ENCODE results near the gene CLMP.
A peak's percentile ranks its signal among the peaks of the same experiment; 100 is the strongest.
"Not testable (repeated sequence)": the region's sequence is repeated elsewhere in the genome, so short reads cannot be mapped to it uniquely, and the experiment has no call there.

The CLMP gene

DNA sequence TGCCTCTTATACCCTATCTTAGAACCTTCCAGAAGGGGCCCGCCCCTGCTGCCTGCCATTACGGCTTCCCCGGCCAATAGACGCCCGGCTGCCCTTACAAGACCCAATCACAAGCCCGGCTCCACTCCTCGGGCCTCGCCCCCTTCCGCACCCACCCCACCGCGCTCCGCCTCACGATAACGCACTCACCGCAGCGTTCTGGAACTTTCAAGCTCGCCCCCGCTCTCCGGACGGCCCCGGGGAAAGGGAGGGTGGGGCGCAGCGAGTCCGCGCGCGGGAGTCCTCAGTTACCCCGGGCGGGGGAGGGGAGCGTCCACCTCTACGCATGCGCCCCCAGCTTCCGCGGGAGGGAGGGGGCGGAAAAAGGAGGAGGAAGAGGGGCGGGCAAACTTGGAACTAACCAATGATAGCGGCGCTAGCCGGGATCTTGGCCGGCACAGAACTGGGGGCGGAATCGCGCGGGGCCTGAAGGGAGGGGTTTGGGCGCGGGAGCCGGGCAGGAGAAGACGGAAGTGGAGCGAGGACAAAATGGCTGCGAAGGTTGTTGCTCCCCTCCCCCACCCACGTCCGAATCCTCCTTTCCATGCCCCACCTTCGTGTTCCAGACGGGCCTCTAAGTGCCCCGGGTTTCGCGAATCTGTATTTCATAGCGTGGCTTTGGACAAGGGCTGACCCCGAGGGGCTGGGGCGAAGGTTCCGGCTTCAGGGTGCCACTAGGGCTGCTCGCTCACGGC, 132.7 kb downstream of the CLMP start:
- Mint-ChIP-seq H3K36me3 (ENCODE audit: low read depth) (peaks cover 61% of the 10 kb centered on the region), H3K4me3 (peak overlapping the region; percentile 90), H3K9me3 (no peaks in the 10 kb centered on the region), H3K4me1 (ENCODE audit: low read depth) (peaks cover 70% of the 10 kb centered on the region), H3K27me3 (no peaks in the 10 kb centered on the region), H3K27ac (peak overlapping the region; percentile 96)

DNA sequence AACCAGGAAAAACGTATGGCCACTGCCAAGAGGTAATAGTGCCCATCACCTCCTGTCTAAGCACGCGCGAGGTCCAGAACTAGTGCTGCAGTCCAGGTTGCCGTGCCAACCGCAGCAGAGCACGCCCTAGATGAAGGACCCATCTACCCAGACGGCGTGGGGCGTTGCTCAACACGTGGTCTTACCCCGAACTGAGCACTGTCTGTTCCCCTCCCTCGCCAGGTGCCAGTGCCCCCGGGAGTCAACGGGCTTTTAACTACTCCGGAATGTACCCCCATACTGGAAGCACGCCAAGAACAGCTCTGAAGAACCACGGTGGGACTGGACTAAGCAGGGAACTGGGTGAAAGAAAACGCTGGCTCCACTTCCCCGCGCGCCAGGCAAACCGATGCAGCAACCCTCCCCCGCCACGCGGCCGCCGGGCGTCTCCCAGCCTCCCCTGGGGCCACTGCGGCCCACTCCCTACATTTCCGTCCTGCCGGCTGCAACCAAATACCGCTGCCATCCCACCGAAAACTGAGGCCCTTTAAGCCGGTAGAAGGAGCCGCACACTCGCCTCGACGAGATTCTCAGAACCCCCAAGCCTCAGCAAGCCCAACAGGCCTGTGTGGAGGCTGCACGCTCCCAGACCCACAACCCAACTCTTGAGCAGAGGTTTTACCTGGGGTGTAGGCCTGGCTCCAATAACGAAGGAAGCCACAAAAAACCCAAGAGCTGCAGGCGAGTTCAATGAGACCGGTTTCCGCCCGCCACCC, 133.5 kb downstream of the CLMP start, which contains the start of gene HSPA8:
TSS of gene HSPA8 (minus strand) at position 734 of the 755 bp plus-strand sequence. CDS start 812 bp downstream, outside the sequence.
- peak within 1 kb of the TSS; percentile 90 for H3K4me3 Mint-ChIP-seq
- H3K36me3 Mint-ChIP-seq (ENCODE audit: low read depth), result peaks cover 69% of the 10 kb centered on the region
- peak within 1 kb of the TSS; percentile 96 for H3K27ac Mint-ChIP-seq
- no peaks in the 10 kb centered on the region for H3K9me3 Mint-ChIP-seq
- no peaks in the 10 kb centered on the region for H3K27me3 Mint-ChIP-seq
- peaks cover 78% of the 10 kb centered on the region for H3K4me1 Mint-ChIP-seq (ENCODE audit: low read depth)

DNA sequence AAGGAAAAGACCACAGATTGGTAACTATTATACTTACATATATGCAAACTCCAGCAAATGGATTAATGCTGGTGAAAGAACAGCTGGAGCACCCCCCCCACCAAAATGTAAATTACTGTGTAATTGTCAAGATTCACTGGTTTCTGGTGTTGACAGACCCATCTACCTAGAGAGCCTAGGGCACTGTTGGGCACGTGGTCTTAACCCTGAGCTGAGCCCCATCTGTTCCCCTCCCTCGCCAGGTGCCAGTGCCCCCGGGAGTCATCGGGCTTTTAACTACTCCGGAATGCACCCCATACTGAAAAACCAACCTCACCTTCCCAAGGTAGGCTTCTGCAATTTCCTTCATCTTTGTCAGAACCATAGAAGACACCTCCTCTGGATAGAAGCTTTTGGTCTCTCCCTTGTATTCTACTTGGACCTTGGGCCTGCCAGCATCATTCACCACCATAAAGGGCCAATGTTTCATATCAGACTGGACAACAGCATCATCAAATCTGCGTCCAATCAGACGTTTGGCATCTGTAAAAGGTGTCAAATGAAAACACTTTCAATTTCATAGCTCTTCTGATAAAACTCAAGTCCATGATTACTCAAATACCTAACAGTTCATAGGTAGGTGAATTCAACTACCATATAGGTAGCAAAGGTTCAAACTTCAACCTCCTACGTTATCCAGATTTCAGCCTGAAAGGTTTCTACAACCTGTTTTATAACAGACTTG, 134.6 kb downstream of the CLMP start:
- H3K4me3 Mint-ChIP-seq, result peak overlapping the region; percentile 90
- H3K9me3 Mint-ChIP-seq, result no peaks in the 10 kb centered on the region
- no peaks in the 10 kb centered on the region for H3K27me3 Mint-ChIP-seq
- H3K4me1 Mint-ChIP-seq (ENCODE audit: low read depth), result peaks cover 77% of the 10 kb centered on the region
- peaks cover 80% of the 10 kb centered on the region for H3K36me3 Mint-ChIP-seq (ENCODE audit: low read depth)
- peak overlapping the region; percentile 96 for H3K27ac Mint-ChIP-seq

DNA sequence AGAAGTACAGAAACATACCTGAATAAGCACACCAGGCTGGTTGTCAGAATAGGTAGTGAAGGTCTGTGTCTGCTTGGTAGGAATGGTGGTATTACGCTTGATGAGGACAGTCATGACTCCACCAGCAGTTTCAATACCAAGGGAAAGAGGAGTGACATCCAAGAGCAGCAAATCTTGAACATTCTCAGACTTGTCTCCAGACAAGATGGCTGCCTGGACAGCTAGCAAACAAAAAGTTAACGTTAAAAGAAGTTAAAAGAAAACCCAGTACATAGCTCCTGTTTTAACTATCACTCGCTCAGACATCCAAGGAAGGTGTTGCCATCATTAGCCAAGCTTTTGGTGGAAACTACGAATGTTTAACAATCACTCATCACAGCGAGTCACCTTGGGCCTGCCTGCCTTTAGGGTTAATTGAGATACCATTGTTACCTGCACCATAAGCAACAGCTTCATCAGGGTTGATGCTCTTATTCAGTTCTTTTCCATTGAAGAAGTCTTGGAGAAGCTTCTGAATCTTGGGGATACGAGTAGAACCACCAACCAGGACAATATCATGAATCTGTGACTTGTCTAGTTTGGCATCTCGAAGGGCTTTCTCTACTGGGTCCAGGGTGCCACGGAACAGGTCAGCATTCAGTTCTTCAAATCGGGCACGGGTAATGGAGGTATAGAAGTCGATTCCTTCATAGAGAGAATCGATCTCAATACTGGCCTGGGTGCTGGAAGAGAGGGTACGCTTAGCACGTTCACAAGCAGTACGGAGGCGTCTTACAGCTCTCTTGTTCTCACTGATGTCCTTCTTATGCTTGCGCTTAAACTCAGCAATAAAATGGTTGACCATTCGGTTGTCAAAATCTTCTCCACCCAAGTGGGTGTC, 135.8 kb downstream of the CLMP start:
- H3K27me3 Mint-ChIP-seq, H3K9me3 Mint-ChIP-seq: not testable (repeated sequence)
- H3K4me3 Mint-ChIP-seq, result peak overlapping the region; percentile 90
- peaks cover 75% of the 10 kb centered on the region for H3K4me1 Mint-ChIP-seq (ENCODE audit: low read depth)
- peak overlapping the region; percentile 96 for H3K27ac Mint-ChIP-seq
- peaks cover 83% of the 10 kb centered on the region for H3K36me3 Mint-ChIP-seq (ENCODE audit: low read depth)

DNA sequence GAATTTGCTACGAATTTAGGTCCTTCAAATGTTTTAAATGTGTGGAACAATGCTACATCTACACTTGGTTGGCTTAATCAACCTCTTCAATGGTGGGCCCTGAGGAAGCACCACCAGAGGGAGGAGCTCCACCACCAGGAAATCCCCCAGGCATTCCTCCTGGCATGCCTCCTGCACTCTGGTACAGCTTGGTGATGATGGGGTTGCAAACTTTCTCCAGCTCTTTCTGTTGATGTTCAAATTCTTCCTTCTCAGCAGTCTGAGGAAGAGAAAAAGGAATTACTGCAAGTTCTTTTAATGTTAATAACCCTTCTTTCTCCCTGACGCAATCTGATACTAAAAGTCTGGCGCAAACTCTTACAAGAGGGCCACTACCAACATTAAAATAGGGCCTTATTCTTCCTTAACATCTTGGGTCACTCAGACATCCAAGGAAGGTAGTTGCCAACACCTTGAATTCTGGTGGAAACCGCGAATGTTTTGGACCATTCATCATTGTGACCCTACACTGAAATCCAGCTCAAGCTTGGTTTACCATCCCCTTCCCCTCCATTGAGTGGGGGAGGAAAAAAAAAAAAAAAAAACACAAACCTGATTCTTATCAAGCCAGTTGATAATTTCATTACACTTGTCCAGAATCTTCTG, 137.3 kb downstream of the CLMP start:
- no peaks in the 10 kb centered on the region for H3K27me3 Mint-ChIP-seq
- peak overlapping the region; percentile 96 for H3K27ac Mint-ChIP-seq
- peaks cover 84% of the 10 kb centered on the region for H3K36me3 Mint-ChIP-seq (ENCODE audit: low read depth)
- peak overlapping the region; percentile 90 for H3K4me3 Mint-ChIP-seq
- H3K9me3 Mint-ChIP-seq, result no peaks in the 10 kb centered on the region
- peaks cover 72% of the 10 kb centered on the region for H3K4me1 Mint-ChIP-seq (ENCODE audit: low read depth)

DNA sequence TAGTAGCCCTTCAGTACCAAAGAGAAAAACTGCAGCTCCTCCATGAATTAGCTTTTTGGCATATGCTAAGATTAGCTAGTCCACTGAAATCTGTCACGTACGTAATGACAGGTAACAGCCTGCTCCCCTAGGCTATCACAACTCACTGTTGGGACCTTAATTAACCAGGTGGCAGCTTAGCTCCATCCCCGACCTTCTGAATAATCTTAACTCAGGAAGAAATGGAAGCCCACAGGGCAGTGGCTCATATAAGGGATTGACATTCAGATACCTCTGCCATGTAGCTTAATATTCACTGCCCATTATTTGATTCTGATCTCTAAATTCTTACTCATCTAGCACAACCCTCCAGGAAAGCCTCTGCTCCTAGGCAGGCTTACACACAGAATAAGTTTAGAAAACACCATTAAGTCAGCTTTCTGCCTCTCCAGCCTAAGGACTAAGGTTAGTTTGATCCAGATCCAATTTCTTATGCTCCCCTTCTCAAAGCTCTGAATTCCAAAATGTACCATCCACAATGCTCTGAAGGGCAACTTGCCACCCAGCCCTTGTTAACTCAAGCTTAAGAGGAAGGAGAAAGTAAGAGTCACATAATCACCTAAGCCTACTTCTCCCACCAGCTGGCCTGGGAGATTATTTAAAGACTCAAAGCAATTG, 138.1 kb downstream of the CLMP start:
- peak overlapping the region; percentile 90 for H3K4me3 Mint-ChIP-seq
- H3K4me1 Mint-ChIP-seq (ENCODE audit: low read depth), result peaks cover 72% of the 10 kb centered on the region
- no peaks in the 10 kb centered on the region for H3K27me3 Mint-ChIP-seq
- H3K36me3 Mint-ChIP-seq (ENCODE audit: low read depth), result peaks cover 83% of the 10 kb centered on the region
- peak overlapping the region; percentile 96 for H3K27ac Mint-ChIP-seq
- no peaks in the 10 kb centered on the region for H3K9me3 Mint-ChIP-seq

DNA sequence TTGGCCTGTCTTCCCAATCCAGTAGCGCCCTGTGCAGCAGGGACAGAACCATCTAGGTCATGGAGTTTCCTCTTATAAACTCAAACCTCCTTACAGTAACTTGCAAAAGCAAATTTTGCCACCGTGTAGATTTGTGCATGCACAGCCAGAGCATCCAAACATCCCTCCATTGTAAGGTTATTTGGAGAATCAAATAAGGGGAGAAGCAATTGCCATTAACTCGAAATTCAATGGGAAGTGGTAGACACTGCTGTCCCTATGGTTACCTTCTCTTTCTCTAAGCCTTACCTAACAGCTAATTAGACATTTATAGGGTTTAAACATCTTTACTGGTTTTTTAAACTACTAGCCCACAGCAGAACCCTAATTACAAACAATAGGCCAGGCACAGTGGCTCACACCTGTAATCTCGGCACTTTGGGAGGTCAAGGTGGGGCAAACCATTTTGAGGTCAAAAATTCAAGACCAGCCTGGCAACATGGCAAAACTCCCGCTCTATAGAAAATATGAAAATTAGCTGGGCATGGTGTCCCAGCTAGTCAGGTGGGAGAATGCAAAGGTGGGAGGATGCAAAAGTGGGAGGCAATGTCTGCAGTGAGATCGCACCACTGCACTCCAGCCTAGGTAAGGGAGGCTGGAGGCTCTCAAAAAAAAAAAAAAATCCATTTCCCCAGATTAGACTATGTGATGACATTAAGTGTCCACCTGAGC, 139.7 kb downstream of the CLMP start:
- Mint-ChIP-seq H3K27me3 (no peaks in the 10 kb centered on the region), H3K27ac (peak overlapping the region; percentile 96), H3K9me3 (no peaks in the 10 kb centered on the region), H3K36me3 (ENCODE audit: low read depth) (peaks cover 67% of the 10 kb centered on the region), H3K4me1 (ENCODE audit: low read depth) (peaks cover 62% of the 10 kb centered on the region), H3K4me3 (peak overlapping the region; percentile 90)

DNA sequence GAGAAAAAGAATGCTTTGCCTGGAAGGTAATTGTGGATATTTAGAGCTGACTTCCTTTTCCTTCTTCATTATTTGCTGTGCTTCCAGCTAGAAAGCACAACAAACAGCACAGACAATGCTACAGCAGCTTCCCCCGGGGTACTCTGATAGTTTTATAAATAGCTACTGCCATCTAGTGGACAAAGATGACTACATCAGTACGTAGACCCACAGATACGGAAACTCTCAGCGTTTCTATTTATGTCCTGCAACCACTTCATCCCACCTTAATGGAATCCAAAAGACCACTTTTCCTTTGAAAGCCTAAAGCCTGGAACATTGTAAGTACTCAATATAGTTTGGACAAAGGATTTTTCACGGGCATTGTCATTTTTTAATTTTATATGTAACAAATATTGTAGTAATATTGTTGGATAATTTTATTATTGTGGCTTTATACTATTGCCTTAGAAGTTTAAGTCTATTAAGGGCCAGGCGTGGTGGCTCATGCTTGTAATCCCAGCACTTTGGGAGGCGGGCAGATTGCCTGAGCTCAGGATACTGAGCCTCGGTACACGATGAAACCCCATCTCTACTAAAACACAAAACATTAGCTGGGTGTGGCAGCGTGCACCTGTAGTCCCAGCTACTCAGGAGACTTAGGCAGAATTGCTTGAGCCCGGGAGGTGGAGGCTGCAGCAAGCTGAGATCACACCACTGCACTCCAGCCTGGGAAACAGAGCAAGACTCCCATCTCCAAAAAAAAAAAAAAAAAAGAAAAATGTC, 140.6 kb downstream of the CLMP start:
- Mint-ChIP-seq H3K36me3 (ENCODE audit: low read depth) (peaks cover 58% of the 10 kb centered on the region), H3K27ac (peak overlapping the region; percentile 63), H3K9me3 (no peaks in the 10 kb centered on the region), H3K4me3 (peak overlapping the region; percentile 35), H3K4me1 (ENCODE audit: low read depth) (peaks cover 53% of the 10 kb centered on the region), H3K27me3 (no peaks in the 10 kb centered on the region)

DNA sequence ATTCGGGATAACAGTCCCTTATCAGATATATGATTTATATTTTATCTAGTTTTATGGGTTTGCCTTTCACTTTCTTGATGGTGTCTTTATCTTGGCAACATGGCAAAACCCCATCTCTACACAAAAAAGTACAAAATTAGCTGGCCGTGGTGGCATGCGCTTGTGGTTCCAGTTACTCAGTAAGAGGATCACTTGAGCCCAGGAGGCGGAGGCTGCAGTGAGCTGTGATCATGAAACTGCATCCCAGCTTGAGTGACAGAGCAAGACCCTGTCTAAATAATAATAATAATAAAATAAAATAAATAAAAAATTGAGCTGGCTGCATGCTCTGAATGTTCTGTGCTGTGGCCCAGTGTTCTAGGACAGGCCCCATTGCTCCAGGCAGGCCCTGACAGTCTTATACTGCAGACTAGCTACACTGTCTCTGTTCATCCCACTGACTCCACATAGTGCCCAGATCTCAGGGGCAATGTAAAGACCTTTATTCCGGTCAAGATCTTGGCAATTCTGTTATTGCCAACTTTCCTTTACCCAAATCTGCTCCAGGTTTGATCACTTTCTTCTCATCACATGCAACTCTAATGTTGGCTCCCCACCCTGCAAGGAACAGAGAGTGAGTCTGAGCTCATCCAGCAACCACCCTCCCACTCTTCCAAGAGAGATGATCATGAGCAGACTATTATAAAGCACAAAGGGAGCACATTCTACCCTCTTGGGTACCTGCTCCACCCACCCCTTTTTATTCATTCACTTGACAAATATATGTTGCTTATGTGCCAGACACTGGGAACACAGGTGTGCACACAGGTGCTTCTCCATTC, 141.9 kb downstream of the CLMP start:
- H3K4me3 Mint-ChIP-seq, result no peak overlapping the region
- H3K36me3 Mint-ChIP-seq (ENCODE audit: low read depth), result peaks cover 45% of the 10 kb centered on the region
- H3K9me3 Mint-ChIP-seq, result no peaks in the 10 kb centered on the region
- H3K27ac Mint-ChIP-seq, result peak overlapping the region; percentile 33
- peaks cover 39% of the 10 kb centered on the region for H3K4me1 Mint-ChIP-seq (ENCODE audit: low read depth)
- H3K27me3 Mint-ChIP-seq, result no peaks in the 10 kb centered on the region

DNA sequence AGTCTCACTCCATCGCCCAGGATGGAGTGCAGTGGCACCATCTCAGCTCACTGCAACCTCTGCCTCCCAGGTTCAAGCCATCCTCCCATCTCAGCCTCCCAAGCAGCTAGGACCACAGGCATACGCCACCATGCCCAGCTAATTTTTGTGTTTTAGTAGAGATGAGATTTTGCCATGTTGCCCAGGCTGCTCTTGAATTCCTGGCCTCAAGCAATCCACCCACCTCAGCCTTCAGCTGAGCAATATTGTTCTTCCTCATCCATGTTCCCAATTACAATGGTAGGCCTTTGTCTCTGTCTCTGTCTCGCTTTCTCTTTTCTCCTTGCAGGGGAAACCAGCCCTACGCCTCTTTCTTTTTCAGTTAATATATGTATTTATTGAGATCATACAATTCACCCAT, 143.4 kb downstream of the CLMP start:
- no peak overlapping the region for H3K4me3 Mint-ChIP-seq
- H3K27ac Mint-ChIP-seq, result no peak overlapping the region
- peaks cover 30% of the 10 kb centered on the region for H3K36me3 Mint-ChIP-seq (ENCODE audit: low read depth)
- no peaks in the 10 kb centered on the region for H3K9me3 Mint-ChIP-seq
- H3K27me3 Mint-ChIP-seq, result no peaks in the 10 kb centered on the region
- H3K4me1 Mint-ChIP-seq (ENCODE audit: low read depth), result peaks cover 25% of the 10 kb centered on the region

DNA sequence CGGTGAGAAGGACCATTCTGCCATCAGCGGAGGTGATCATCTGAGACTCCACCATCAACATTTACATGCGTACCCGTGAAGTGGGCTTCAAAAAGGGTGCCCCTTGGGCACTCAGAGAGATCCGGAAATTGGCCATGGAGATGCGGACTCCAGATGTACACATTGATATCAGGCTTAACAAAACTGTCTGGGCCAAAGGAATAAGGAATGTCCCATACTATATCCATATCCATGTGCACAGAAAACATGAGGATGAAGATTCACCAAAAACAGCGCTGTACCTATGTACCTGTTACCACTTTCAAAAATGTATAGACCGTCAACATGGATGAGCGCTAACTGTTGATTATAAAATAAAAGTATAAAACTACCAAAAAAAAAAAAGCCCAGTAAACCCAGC, 143.9 kb downstream of the CLMP start:
- Mint-ChIP-seq H3K9me3 (no peaks in the 10 kb centered on the region), H3K4me3 (no peak overlapping the region), H3K27ac (no peak overlapping the region), H3K36me3 (ENCODE audit: low read depth) (peaks cover 25% of the 10 kb centered on the region), H3K27me3 (no peaks in the 10 kb centered on the region), H3K4me1 (ENCODE audit: low read depth) (peaks cover 20% of the 10 kb centered on the region)

DNA sequence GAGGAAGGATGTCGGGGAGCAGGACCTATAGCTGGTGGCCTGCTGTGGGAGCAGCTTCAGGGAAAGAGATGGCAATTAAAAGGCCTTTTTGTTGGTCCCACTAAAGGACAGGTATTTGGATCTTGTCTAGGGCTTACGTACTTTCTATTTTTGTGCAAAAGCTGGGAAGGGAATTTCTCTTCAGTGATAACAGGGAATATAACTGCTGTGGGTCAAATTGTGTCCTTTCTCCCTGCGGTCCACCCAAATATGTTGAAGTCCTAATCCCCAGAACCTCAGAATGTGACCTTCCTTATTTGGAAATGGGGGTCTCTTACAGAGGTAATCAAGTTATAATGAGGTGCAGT, 147.1 kb downstream of the CLMP start:
- no peak overlapping the region for H3K27ac Mint-ChIP-seq
- no peaks in the 10 kb centered on the region for H3K4me1 Mint-ChIP-seq (ENCODE audit: low read depth)
- no peaks in the 10 kb centered on the region for H3K9me3 Mint-ChIP-seq
- no peaks in the 10 kb centered on the region for H3K36me3 Mint-ChIP-seq (ENCODE audit: low read depth)
- no peaks in the 10 kb centered on the region for H3K27me3 Mint-ChIP-seq
- H3K4me3 Mint-ChIP-seq, result no peak overlapping the region
